DMS79 treated with DMSO at 0.1 percent for 48 hours (cell line): ENCODE data around the gene DNAJB12.
A peak's percentile ranks its signal among the peaks of the same experiment; 100 is the strongest.
"Not testable (repeated sequence)": the region's sequence is repeated elsewhere in the genome, so short reads cannot be mapped to it uniquely, and the experiment has no call there.

Experiments used
- DNase-seq: peaks from one replicate; lab custom pipeline; 2025; lab: John Stamatoyannopoulos, UW

Gene DNAJB12

DNA sequence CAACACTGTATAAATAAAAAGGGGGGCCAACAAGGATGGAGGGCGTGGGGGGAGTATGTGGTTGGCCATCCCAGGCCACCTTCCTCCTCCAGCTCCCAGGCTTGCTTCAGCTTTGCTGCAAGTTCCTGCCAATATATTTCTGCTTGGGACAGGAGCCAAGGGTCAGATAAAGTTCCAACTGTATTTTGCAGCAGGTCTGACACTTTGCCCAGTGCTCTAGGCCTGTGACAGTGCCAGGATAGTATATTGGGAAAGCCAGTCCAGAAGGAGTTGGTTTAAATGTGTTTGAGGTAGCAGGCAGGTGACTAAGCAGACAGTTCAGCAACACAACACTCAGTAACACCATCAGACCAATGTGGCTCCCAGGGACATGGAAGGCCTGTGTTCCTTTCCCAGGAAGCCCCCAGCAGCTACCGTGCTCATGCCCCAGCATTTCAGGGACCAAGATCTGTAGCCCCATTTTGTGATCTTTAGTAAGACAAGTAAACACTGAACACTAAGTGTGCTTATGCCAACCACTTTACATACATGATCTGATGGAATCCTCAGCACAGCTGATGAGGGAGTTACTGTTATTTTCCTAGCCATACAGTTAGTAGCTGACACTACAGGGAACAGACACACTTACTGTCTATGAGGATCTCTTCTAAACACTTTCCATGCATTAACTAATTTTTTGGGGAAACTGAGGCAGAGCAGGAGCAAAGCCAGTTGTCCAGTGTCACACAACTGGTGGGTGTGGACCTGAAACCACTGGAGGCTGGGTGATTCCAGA, 38.9 kb downstream of the DNAJB12 start:
- no peak for DNase-seq

DNA sequence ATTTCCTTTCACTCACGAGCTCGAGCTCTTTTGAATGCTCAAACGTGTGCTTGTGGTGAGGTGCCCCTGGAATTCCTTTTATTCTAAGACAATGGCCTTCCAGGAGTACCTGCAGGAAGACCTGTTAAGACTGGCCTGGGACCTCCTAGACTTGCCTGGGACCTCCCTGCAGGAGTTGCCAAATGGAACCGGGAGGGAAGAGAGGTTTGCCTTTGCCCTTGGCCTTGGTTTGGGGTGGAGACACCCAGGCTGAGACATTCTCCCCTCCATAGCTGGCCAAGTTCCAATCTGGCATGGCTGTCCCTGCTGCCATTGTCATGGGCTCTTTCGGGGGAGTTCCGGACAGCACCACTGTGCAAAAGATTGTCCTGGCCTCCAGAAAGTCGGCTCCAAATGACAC, 39.7 kb downstream of the DNAJB12 start:
- no peak for DNase-seq

DNA sequence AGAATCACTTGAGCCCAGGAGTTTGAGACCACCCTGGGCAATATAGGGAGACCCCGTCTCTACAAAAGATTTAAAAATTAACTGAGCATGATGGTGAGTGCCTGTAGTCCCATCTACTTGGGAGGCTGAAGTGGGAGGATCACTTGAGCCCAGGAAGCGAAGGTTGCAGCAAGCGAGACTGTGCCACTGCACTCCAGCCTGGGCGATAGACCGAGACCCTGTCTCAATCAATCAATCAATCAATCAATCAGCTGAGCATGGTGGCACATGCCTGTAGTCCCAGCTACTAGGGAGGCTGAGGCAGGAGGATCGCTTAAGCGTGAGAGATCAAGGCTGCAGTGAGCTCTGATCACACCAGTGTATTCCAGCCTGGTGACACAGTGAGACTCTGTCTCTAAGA, 40.5 kb downstream of the DNAJB12 start:
- DNase-seq, result no peak

DNA sequence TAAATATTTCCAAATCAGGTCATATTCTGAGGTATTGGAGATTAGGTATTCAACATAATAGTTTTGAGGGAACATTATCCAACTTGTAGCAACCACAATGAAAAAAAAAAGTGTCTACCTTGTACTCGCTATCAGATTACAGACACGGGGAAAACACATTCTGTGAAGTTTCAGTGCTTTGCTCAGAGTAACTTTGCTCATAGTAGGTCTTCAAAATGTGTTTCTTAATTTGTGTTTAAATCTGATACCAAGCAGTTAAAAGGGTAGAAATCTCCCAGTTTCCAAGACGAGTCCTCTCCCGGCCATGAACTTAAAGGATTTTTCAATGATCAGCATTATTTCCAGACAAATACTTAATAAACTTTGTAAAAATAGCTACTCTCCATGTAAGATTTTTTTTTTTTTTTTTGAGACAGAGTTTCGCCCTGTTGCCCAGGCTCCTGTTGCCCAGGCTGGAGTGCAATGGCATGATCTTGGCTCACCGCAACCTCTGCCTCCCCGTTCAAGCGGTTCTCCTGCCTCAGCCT, 41.8 kb downstream of the DNAJB12 start:
- no peak for DNase-seq

DNA sequence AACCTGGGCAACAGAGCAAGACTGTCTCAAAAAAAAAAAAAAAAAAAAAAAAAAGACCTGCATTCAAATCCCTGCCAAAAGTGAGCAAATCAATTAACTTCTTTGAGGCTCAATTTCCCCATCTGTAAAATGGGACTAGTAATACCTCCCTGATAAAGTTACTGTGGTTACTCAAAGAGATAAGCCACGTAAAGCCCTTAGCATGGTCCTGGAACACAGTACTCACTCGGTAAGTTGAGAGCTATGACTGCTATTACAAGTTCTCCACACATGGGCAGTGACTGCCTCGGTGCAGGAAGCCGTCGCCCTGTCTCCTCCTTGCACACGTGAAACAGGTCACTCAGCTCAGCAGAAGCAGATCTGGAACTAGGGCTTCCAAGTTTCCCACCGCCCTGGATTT, 43.1 kb downstream of the DNAJB12 start:
- DNase-seq, result no peak

DNA sequence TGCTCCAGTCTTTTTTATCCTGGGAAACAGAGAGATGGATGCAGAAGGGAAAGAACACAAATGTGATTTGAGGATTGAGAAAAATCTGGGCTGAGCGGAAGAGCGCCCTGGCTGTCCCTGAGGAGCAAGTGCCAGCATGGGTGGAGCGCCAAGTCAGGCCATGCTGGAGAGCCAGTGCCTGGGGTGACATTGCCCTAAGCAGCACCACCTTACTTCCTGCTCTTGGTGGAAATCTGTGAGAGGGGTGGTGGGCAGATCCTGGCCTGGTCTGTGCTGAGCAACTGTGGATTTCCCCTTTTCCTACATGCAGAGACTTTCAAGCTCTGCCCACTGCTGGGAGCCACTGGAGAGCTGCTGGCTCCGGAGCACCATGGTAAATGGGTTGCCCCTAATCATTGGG, 44.1 kb downstream of the DNAJB12 start:
- no peak for DNase-seq

DNA sequence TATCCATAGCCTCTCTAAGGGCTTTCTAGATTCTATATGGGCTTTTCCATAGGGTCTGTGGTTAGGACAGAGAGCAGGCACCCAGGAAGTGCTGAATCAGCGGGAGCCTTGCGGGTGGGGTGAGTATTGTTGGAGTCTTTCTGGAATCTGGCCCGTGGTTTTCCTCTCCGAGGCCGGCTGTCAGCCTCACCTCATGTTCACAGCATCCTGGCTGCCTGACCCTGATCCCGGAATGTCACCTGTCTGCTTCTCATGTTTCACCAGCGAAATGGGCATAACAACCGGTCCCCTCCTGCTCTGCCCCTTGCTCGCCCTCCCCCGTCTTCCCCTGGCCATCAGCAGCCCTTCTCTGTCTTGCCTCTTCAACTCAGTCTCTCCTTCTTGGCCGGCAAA, 44.5 kb downstream of the DNAJB12 start:
- no peak for DNase-seq

DNA sequence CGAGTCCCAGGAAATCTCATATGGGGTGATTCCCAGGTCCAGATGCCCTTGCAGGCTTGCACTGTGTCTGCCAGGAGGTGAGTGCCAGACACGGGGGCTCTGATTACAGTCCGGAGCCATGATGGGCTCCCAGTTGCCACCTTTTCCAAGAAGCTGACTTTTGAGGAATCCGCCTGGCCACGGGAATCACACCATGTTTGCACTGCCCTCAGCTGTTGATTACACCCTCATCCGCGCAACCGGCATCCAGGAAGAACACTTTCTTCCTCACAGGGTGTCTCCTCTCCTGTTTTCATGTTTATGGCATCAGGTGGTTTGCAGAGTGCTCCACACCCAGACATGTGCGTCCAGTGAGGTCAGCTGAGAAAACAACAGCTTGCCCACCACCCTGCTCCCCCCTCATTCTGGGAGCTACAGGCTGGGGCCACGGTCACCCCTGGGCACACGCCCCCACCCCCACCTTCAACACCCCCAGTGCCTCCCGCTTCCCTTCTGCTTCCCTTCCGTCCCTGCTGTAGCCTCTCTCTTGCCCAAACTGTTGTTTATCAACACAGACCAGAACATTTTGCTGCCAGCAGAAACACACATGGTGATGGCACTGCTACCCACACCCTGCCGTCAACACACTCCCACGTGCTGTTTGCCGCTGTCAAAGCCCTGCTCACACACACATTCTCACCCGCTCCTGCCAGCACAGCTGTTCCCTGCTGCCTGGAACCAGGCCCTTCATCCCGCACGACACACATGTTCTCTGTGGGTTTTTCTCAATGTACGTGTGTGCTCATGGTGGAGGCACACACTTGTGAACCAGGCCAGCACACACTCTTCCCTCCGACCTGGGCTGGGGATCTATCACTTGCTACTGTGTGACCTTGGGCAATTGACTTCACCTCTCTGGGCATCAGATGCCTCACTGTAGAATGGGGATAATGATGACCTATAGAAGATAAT, 45.2 kb downstream of the DNAJB12 start:
- DNase-seq, result no peak

DNA sequence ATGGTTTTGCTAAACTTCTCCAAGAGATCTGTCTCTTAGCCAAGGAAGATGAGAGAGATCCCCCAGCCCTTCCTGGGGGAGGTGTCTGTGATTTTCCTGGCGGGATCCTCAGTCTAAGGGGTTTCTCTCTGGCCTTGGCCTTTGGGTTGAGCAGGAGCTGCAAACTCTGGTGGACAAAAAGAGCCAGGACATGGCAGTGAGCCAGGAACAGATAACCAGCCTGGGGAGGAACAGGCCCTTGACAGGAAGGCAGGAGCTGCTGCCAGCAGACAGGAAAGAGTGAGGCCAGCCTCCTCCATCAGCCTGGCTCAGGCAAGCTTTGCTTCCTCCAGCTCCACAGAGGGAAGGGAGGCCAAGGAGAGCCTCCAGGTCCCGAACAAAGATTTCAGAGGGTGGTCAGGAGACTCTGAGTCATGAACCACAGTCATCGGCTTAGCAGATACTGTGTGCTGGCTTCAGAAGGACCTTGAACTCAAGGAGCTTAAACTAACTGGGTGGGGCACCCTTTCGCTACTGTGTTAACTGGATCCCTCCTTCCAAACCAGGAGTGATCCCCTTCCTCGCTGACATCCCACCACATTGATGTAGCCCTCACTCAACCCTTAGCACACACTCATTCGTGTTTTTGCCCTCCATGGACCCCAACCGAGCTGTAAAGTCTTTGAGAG, 46.3 kb downstream of the DNAJB12 start:
- no peak for DNase-seq

DNA sequence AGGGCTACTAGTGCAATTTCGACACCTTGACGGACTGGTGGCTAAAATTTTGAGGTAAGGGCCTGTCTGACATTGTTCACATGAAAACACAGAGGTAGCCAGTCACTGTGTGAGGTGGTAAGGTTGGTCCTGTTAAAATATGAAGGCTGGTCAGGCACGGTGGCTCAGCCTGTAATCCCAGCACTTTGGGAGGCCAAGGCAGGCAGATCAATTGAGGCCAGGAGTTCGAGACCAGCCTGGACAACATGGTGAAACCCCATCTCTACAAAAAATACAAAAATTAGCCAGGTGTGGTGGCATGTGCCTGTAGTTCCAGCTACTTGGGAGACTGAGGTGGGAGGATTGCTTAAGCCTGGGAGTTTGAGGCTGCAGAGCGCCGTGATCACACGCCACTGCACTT, 47.0 kb downstream of the DNAJB12 start:
- DNase-seq, result not testable (repeated sequence)

DNA sequence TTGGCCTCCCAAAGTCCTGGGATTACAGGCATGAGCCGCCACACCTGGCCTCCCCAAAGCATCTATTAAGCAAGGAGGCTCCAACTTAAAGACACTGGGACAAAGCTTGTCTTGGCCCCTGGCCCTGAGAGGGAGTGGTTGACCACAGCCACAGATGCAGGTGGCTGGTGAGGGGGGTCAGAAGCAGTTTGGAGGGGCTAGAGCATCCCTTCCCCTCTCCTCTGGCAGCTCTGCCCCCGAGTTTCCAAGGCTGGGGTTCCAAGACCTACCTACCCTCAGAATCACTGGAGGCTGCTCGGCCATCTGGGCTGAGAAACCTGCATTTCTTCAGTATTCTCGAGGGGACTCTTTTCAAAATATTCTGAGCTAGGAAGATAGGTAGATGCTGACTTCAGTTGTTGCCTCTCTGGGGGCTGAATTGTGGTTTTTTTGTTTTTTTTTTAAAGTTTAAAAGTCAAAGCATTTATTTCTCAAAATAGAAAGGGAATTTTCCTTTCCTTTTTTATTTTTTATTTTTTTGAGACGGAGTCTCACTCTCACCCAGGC, 48.4 kb downstream of the DNAJB12 start:
- no peak for DNase-seq

DNA sequence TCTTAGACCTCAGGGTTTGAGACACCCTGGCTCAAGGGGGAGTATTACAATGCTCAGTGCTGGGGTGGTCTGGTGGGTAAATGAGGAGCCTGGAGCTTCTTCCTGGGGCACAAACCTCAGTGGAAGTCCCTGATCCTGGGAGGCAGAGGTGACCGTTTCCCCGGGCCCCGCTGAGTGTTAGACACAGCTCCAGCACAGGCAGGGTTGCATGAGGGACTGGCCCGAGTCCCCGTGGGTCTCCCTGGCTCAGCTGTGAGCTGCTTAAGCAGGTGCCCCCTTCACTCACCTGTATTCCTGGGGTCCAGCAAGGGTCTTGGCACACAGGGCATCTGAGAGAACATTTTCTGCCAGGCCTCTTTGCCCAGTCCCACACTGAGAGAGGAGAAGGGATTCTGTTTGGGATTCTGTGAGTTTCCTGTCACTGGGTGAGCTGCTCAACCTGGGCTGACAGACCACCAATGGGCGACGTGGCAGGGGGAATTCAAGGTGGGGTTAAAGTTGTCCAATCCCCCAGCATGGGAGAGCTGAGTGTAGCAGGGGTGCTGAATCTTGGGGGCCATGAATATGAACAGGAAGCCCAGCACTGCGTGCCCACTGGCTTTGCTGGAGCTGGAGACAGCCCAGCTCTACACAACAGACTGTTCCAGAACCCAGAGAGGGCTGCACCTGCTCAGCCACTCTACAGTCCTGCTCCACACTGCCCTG, 51.1 kb downstream of the DNAJB12 start:
- DNase-seq, result no peak

DNA sequence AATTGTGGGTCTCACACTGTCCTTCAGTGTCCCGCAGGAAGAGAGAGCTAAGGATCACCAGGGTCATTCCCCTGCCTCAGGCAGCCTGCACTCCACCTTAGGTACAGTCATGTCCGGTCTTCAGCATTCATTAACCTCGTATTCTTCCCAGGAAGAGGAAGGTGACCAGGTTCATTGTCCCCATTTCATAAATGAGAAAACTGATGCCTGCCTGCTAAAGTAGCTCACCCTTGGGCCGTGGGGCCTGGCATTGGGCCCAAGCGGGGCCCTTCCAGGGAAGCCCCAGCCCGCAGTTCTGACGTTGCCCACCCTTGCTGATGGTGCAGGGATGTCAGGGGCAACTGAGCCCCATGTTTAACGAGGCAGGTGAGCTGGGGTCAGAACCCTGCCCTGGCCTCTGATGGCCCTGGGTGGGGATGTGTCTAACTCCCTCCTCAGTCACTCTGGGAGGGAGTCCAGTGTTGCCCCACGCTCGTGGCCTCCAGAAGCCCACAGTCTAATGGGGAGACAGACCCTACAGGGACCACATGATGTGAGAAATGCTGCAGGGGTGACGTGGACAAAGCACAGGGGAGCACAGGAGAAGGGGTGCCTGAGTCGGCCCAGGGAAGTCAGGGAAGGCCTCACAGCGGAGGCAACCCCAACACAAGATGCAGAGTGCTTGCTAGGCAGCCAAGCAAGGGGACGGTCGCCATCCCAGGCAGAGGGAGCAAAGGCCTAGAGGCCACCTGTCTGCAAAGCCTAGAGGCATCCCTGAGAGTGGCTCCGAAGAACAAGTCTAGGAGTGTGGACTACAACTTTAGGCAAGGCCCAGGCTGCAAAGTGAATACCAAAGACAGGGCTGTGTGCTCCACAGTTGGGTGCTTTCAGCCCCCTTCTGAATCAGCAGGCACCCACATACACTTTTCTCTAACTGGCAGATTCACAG, 55.9 kb downstream of the DNAJB12 start:
- DNase-seq, result no peak

DNA sequence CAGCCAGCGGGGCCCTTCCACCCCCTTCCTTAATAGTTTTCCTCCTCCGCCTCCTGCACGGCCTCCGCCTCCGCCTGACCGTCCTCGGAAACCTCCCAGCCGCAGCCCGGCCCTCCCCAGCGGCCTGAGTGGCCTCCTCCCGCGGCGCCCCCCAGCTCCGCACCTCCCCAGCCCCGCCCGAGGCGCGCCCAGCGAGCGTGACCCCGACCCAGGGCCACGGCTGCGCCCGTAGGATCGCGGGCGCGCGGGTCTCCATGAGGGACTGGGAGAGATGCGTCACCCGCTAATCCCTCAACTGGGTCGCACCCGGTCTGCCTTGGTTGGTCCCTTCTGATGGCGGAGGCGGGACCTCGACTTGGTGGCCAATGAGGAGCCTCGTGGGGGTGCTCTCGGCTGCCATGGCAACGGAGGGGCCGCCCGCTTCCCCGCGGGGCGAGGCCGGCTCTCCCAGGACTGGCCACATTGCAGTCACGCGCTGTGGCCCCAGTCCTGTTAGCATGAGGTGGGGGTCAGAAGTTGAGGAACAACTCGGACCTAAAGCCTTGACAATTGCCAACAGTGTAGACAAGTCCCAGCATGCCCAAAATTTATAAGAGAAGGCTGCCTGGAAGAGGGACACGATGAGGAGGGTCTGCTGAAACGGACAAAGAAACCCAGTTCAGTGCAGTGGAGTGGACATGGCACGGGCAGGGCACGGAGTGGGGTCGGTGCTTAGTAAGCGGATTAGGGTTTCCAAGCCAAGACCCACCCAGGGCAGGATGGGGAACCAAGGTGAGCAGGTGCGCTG, 56.7 kb downstream of the DNAJB12 start:
- DNase-seq, result peak; percentile 79

DNA sequence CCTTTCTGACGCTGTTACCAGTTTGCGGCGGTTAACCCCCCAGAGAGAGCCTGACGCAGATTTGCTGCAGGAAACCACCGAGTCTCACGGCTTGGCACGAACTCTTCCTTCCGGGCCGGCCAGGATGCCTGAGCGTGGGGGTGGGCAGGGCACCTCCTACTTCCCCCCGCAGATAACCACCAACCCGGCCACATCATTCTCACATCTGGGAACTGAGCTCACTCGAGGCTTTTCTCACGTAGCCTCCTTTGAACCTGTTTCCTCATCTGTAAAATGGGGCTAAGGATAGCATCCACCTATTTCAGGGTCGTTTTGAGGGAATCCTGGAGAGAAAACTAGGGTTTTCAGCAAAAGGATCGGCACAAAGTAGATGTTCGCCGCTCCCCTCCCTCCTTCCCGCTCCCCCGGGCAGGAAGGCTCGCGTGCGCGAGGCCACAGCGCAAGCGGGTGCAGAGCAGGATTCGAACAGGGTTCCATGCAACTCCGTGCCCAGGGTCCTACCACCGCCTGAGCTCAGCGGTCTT, 57.4 kb downstream of the DNAJB12 start:
- no peak for DNase-seq

DNA sequence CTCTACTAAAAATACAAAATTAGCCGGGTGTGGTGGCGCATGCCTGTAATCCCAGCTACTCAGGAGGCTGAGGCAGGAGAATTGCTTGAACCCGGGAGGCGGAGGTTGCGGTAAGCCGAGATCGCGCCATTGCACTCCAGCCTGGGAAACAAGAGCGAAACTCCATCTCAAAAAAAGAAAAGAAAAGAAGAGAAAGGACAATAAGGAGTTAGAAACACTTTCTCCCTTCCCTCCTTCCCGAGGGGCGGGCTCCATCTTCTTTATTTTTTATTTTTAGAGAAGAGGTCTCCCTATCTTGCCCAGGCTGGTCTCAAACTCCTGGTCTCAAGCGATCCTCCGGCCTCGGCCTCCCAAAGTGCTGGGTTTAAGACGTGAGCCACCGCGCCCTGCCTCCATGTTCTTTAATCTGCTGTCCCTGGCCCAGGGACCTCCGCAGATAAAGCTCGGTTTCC, 57.9 kb downstream of the DNAJB12 start:
- not testable (repeated sequence) for DNase-seq

DNA sequence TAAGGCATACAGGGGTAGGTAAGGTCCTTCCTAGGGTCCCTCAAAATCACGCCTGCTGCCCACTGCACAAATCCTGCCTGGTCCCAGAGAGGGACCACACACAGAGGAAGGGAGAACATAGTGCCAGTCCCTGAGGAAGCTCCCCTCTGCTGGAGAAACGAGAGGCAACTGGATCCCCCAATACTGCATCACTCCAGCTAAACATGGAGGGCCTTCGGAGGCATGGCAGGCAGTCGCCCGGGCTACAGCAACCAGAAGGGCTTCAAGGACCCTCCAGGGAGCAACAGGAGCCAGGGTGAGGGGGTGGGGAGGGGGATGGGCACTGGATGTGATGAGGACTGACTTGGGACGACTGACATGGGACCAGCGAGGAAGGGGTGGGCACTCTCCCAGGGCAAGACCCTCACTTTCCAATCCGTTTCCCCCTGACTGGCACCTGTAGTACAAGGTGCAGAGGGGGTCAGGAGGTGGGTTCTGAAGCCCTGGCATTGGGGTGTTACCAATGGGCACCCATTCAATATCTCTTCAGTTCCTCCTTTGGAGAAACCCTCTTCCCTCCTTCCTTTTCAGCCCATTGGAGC, 59.3 kb downstream of the DNAJB12 start:
- DNase-seq, result no peak

DNA sequence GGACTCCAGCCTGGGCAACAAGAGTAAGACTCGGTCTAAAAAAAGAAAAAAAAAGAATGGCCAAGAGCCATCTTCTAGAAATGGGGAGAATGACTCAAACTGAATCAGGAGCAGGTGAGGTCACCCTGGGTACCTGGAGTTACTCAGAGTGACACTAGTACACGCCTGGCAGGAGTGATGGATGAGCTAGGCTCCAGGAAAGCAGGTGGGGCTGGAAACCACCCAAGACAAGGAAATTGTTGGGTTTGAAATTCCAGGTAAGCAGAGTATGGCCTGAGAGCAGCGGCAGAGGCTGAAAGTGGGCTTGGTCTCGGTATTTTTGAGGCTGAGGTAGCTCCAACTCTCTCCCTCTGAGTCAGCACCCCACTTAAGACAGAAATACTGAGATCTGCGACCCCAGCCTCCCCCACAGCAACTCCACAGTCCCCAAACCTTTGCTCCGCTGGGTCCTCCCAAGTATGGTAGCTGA, 62.5 kb downstream of the DNAJB12 start:
- no peak for DNase-seq
